Kidney tubule cell (primary cell): Measurements from ENCODE around the gene EXT2.

Experiments
- DNase-seq: peaks from one replicate; pipeline ENCODE4 v3.0.0-alpha.2; 2018; ENCODE audit warnings: low spot score

The EXT2 gene

GRCh38 chr11:44095506-44096359 lies at the start of gene EXT2:
TSS of gene EXT2 (plus strand) at chr11:44095678. CDS start at chr11:44107713, 12,035 bp downstream.
- DNase-seq: peak; percentile 85

DNA sequence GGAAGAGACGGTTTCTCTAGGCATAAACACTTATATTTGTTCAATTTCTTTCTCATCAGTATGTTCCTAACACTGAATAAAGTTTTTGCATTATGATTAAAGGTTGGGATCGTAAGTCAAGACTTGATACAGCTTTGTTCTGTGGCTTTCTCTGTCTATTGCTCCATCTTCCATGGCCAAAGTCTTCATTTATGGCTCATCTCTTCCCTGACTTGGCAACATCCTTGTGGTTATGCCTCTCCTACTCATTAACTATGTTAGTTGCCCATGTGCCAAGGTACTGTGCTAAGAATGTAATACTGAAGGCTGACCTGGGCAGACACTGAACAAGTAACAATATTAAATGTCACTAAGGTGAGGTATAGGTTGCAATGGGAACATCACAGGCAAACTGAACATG lies 49.3 kb upstream of the EXT2 start:
- DNase-seq: peak; percentile 13

DNA sequence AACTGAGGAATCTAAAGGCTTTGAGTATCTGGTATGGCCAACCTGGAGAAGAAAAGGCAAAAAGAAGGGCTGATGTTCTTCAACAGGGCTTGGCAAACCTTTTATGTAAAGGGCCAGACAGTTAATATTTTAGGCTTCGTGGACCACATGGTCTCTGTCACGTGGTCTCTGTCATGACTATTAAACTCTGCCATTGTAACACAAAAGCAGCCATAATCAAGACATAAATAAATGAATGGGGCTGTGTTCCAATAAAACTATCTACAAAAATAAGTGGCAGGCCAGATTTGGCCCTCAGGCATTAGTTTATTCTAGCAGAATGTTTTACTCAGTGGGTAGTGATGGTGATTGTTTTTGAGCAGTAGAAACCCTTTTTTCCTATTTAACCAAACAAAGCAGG lies 48.2 kb upstream of the EXT2 start:
- DNase-seq: no peak

GRCh38 chr11:44047931-44048431 lies 47.5 kb upstream of the EXT2 start, which contains the start of gene ACCSL:
TSS of gene ACCSL (plus strand) at chr11:44047981. CDS start at chr11:44048037, 56 bp downstream.
- DNase-seq: no peak

GRCh38 chr11:44049832-44050231 lies 45.6 kb upstream of the EXT2 start:
- no peak for DNase-seq

DNA sequence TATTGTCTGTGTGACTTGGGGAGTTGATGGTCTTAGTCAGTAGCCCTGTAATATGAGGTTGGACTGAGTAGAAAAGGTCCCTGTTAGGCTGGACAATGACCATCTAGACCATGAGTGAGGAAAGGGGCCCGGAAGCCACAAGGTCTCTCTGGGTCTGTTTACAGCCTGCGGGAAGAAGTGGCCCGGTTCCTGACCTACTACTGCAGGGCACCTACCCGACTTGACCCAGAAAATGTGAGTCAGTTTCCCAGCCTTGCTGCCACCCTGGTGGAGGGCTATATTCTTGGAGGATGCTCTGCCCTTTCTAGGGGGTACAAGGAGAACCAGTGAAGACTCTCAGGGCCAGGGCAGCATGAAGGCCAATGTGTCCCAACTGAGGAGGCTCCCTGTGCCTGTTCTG lies 44.3 kb upstream of the EXT2 start:
- DNase-seq: no peak

DNA sequence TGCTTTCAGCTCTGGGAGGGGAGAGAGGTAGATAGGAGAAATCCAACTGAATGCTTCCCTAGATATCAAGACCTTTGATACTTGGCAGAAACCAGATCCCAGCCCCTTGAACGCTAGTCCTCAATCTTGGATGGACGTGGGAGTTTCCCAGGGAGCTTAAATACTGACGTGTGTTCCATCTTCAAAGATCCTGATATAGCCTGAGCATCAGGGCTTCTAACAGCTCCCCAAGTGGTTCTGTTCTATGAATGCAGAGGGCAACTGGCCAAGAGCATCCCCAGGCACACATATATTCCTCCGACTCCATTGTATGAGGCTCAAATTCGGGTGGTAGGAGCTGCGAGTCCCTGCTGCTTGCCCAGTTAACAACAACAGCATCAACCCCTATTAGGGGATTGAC lies 38.1 kb upstream of the EXT2 start:
- no peak for DNase-seq

GRCh38 chr11:44058275-44058674 lies 37.2 kb upstream of the EXT2 start:
- no peak for DNase-seq

GRCh38 chr11:44065161-44065661 lies 30.3 kb upstream of the EXT2 start:
- peak; percentile 1 for DNase-seq

DNA sequence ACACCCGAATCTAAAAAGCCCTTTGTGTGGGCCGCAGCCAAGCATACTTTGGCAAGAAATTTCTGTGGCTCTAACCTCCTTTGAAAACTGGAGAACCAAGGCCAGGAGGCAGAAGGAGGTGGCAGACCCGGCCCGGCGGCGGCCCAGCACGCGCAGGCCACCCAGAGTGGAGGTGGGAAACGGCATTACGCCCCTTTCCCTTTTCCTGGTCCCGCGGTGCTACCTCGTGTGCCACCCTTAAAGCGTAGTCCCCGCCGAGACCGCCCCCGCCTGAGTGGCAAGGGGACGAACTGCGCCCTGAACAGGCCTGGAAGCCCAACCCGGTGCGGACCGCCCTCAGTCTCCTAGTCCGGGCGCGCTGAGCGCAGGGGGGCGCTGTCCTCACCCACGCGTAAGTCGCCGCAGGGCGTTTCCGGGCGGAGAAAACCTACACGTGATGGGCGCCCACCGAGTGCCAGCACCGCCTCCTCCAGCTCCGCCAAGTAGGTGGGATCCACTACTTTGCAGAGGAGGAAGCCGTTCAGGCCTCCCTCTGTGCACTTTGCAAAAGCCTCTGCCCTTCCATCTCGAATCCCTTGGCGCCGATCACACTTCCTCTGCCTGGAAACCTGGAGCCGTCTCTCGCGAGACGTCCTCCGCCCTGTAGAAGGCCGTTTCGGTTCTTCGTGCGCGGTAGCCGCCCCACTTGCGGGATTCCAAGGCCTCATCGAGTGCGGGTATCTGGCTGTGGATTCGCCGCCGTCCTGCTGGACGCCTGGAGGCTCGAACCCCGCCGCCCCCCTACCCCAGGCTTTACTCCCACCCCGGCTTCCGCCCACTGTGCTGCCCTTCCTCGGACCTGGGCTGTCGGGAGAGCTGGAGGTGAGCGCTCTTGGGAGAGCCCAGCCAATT lies 29.4 kb upstream of the EXT2 start, which contains the start of gene ACCS:
TSS of gene ACCS (plus strand) at position 430 of the 891 bp plus-strand sequence. CDS start 1,358 bp downstream, outside the sequence.
- DNase-seq: peak; percentile 94

DNA sequence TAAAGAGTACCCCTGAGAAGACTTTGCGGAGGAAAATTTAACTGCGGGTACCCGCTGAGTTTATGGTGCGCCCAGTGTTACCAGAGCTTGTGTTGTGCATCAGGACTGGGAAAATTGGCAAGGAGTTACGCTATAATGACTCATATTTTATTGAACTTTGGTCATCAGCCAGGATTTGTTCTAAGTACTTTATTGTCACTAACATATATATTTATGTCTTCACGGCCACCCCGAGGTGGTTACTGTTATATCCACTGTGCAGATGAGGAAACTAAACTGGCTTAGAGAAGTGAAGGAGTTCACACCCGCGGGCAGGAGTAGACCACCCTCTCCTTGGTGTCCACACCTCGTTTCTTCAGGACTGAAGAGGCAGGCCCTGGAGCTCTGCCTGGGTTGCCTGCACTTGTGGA lies 28.7 kb upstream of the EXT2 start:
- peak; percentile 56 for DNase-seq

DNA sequence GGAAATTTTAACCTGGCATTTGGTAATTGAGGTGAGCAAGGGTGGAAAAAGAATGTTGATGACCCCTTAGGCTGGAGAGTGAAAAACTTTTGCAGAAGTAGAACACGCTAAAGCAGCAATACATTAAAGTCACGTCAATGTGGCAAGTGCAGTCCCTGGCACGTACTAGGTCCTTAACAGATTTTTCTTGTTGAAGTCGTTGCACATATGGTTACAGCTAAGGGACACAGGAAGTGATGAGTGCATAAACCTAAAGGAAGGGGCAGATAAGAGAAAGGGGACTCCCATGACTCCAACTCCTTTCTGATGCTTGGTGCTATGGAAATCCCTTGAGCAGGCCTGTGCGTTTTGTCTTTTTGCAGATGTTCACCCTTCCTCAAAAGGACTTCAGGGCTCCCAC lies 28.2 kb upstream of the EXT2 start:
- DNase-seq: no peak

- no peak for DNase-seq
These were observed 27.3 kb upstream of the EXT2 start for GRCh38 chr11:44068180-44068579.

- DNase-seq: no peak
These were observed 24.3 kb upstream of the EXT2 start for GRCh38 chr11:44071157-44071556.

DNA sequence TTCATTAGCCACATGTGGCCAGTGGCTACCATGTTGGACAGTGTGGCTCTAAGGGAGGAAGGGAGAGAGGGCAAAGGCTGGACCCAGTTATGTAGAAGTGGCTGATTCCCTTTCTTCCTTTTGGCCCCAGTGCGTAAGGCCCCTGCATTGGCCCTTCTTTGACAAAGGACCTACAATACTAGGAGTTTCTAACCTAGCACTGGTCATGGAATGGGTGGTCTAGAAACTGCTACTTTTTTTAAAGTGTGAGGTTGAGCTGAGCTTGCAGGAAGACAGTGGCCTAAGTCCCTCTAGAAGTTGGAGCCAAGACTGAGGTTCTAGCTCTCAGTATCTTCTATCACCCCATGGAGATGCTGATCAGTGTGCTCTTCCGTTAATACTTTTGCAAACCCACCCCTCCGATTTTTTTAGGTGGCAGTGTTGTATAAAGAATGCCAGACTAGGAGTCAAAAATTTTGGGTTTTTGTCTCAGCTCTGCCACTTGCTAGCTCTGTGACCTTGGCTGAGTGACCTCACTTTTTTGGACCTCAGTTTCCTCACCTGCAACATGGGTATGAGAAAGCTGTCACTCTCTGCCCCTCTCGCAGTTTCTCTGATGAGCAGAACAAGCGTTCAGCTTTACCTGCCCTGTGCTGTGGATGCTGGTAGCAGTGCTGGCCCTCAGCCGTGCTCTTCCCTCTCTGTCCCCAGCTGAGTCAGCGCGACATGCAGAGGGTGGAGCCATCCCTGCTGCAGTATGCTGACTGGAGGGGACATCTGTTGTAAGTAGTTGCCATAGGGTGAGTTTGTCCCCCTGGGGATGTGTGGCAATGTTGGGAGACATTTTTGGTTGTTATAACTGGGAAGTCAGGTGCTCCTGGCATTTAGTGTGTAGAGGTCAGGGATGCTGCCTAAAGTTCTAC lies 22.5 kb upstream of the EXT2 start:
- DNase-seq: no peak

- no peak for DNase-seq
These were observed 16.7 kb upstream of the EXT2 start for GRCh38 chr11:44078794-44079193.

DNA sequence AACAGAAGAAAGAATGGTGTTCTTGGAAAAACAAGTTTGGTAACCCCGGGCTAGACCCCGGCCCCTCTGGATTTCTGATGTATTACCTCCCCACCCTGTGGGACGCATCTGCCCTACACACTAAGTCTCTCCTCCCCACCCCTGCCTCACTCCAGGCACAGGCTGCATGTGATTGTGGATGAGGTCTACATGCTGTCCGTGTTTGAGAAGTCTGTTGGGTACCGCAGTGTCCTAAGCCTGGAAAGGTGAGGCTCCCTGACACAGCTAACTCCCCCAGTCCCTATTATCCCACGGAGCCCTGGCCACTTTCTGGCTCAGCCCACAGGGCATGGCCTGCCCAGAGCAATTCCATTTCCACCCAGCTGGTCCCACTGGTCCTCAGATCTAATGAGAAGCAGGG lies 16.1 kb upstream of the EXT2 start:
- DNase-seq: no peak

DNA sequence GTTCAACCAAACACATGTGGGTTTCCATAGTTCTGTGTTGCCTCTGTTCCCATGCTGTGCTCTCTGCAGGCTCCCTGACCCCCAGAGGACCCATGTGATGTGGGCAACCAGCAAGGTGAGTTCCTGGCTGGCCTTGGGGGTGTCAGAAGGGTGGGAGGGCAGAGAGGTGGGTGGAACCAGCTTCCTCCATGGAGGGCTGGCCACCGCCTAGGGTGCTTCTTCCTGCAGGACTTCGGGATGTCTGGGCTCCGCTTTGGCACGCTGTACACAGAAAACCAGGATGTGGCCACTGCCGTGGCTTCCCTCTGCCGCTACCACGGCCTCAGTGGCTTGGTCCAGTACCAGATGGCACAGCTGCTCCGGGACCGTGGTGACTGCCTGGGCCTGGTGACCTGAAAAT lies 14.5 kb upstream of the EXT2 start:
- DNase-seq: no peak

- DNase-seq: no peak
These were observed 12.8 kb upstream of the EXT2 start for GRCh38 chr11:44082645-44083044.

GRCh38 chr11:44083433-44083832 lies 12.0 kb upstream of the EXT2 start:
- DNase-seq: no peak

DNA sequence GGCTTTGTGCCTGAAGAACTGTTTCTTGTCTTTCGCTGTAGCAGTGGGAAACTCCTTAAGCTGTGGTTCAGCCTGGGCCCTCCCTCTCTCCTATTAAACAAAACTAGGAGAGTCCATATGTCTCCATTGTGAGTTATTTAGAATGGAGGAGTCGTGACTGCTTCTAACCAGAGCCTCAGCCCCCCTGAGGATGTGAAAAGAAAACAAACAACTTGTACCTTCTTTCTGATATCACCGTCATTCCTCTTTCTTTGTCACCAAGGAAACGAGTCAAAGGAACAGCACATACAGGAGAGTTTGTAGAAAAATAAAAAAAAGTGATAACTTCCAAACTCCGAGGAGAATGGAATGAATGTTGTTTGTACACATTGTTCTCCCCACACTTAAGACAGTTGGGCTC lies 11.6 kb upstream of the EXT2 start:
- no peak for DNase-seq
